GM18867 (cell line): ENCODE results near the gene PCSK6.
"Not testable (repeated sequence)": the region's sequence is repeated elsewhere in the genome, so short reads cannot be mapped to it uniquely, and the experiment has no call there.

Experiments
- ATAC-seq: cut with Tn5 transposase; IDR thresholded peaks from one replicate; pipeline ENCODE4 v1.9.1; 2021; ENCODE audit warnings: mild to moderate bottlenecking, moderate library complexity; ENCODE audit not compliant: unreplicated experiment

PCSK6 gene

GRCh38 chr15:101381671-101382212 lies 107.8 kb downstream of the PCSK6 start:
- ATAC-seq: no peak

GRCh38 chr15:101380146-101380545 lies 109.4 kb downstream of the PCSK6 start:
- ATAC-seq: no peak

DNA sequence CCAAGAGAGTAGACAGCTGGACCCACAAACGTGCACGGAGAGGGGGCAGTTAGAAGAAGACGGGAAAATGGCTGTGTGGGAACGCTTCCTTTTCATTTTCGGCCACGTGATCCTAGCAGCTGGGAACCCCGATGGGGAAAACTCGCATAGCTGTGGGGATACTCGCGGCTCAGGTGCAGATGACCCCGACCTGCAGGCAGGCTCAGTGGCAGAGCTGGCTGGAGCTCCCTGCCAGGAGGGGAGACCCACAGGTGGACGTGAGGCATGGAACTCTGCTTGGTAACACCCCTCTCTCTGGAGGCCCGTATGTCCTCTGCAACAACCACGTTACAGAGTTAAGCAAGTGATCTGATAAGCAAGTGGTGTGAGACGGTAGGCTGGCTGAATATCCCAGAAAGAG lies 109.9 kb downstream of the PCSK6 start:
- ATAC-seq: no peak

DNA sequence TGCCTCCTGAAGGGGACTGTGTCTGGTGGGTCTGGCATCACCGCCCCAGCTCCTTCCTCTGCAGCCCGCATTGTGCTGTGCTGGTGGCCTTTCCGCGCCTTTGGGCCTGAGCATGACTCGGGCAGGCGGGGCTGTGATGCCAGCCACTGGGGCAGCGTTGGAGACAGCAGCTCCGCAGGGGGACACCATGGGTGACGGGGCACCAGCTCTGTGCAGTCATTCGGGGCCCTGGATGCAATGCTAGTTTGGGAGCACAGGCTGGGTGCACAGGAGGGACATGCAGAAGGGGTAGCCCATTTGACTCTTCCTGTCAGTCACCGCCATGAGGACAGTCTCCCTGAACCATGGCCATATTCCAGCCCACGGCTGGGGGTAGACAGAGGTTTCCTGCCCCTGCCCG lies 110.6 kb downstream of the PCSK6 start:
- no peak for ATAC-seq

- ATAC-seq: no peak
Observed at GRCh38 chr15:101378171-101378755, 111.2 kb downstream of the PCSK6 start.

- no peak for ATAC-seq
Observed at GRCh38 chr15:101376615-101377395, 112.7 kb downstream of the PCSK6 start.

- not testable (repeated sequence) for ATAC-seq
Observed at GRCh38 chr15:101375006-101375405, 114.5 kb downstream of the PCSK6 start.

- no peak for ATAC-seq
Observed at GRCh38 chr15:101374326-101374725, 115.2 kb downstream of the PCSK6 start.

- no peak for ATAC-seq
Observed at GRCh38 chr15:101373577-101373976, 115.9 kb downstream of the PCSK6 start.

DNA sequence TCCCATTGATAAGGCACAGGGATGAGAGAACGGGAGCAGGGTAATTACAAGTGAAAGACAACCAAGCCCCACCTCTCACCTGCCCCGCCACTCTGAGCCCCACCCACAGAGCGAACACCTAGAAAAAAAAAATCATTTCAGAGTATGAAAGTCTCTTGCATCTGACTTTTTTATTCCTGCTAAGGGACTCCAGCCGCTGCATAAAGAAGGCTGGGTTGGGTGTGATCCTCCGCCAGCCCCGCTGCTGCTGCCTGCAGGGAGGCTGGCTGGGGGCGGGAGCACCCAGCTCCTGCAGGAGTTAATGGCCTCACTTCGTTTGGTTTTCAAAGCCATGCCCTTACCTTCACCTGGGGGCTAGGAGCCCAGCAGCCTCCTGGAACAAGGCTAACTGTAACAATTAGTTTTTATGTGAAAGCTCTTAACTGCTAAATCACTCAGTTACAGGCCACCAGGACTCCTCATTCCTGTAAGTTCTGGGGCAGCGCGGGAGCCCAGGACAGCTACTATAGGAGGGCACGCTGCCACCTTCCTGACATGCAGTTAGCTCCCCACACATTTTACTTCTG lies 116.5 kb downstream of the PCSK6 start:
- no peak for ATAC-seq

DNA sequence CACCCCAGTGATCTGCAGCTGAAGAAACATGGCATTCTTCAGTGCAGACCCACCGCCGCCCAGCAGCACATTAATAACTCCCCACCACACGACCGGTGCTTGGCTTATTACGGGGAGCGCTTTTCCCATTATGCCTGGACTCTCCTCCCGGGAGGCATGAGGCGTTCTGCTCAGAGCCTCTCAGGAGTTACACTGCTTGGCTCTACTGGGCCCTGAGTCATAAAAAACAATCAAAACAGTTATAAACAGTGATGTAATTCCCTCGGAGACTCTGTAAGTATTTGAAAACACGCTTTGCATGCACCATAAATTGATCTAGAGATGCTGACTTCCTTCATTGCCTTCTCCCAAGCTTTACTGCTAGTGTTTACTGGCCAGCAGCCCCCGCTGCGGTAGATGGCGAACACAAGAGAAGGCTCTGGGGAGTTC lies 117.3 kb downstream of the PCSK6 start:
- ATAC-seq: no peak

DNA sequence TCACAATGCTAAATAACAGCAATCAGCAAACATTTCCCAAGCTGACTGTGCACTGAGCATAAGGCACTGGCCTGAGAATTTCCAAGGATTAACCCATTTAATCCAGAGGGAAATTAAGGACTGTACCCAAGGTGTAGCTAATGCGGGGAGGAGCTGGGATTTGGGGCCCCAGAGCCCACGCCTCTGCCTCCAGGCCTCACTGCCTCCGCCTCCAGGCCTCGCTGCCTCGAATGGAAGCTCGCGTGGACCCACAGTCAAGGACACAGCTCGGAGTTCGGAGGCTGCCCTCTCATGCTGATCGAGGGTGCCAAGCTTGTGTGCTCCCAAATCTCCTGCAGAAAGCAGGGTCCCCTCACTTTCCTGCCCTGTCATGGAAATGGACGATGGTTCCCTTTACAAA lies 118.0 kb downstream of the PCSK6 start:
- no peak for ATAC-seq

DNA sequence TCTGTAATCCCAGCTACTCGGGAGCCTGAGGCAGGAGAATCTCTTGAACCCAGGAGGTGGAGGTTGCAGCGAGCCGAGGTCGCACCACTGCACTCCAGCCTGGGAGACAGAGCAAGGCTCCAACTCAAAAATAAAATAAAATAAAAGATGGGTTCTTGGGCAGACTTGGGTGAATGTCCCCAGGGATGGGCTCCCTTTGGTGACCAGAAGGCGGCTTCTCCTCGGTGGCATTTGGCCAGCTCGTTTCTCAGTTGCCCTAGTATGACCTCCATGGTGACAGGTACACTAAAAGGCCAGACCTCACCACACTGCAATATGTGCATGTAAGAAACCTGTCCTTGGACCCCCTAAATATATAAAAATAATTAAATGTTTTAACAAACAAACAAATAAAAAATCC lies 118.4 kb downstream of the PCSK6 start:
- no peak for ATAC-seq

DNA sequence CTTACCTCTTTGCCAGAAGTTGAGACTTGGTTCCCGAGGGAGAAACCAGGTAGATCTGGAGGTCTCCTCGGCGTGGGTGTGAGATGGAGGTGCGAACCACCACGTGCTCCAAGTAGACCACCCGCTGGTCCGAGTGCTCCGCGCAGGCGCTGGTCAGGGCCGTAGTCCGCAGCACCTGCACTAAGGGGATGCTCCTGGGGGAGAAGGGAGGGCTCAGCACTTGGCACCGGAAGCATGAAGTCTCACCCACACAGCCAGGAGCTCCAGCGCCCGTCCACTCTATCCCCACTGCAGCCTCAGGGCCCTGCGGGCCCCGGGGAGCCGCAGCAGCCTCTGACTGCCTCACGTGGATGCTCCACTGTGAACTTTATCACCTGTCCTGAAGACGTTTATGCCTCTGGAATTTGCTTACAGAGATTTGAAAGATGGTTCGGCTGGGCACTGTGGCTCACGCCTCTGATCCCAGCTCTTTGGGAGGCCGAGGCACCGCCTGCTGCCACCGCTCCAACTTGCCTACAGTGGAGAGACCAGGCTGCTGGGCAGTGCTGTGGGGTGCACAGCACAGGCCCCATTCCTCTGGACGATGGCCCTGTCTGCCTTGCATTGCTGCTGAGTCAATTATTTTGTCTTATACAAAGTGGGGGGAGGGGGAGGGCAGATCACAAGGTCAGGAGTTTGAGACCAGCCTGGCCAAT lies 119.0 kb downstream of the PCSK6 start:
- ATAC-seq: no peak

DNA sequence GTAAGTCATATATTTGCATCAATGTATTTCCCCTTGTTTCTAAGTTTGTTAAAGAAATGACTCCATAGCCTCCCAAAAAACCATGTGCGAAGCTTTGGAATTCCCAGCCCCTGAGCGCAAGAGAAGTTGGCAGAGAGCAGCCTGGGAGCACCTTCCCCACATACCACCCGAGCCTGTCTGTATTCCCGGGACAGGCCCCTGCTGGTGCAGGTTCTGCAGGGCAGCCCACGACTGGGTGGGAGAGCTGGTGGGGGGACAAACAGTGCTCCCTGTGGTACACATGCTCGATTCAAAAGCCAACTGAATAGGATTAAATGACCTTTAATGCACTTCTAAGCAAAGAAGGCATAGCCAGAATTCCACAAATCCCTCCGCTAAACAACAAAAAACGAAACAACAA lies 119.8 kb downstream of the PCSK6 start:
- ATAC-seq: no peak

DNA sequence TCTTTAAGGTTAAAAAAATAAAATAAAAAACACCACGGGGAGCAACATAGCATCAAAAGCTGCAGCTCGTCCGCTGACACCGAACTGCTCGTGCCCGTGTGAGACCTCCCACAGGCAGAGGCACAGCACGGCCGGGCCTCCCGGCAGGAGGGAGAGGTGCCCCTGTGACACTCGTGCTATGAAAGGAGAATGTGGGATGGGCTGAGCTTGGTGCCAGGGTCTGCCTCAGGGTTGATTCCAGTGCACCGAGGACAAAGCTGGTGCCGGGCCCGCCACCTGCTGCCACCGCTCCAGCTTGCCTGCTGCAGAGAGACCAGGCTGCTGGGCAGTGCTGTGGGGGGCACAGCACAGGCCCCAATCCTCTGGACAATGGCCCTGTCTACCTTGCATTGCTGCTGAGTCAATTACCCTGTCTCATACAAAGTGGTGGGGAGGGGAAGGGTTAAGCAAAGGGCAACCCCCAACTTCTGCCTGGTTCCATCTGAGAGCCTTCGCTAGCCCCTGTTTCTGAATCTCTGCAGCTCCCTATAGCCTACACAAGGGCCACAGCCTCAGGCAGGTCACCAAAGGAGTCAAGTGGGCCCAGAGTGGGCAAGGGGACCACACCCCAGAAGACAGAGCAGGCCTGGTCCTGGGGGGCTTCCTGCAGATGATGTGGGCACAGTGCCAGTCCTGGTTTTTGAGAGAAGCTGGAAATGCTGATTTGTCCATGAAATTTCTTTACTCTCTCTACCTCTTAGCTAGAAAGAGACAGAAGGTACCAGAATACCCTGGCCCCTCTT lies 120.5 kb downstream of the PCSK6 start:
- ATAC-seq: no peak

- ATAC-seq: no peak
Observed at GRCh38 chr15:101368086-101368780, 121.3 kb downstream of the PCSK6 start.

- ATAC-seq: no peak
Observed at GRCh38 chr15:101366853-101367252, 122.7 kb downstream of the PCSK6 start.

DNA sequence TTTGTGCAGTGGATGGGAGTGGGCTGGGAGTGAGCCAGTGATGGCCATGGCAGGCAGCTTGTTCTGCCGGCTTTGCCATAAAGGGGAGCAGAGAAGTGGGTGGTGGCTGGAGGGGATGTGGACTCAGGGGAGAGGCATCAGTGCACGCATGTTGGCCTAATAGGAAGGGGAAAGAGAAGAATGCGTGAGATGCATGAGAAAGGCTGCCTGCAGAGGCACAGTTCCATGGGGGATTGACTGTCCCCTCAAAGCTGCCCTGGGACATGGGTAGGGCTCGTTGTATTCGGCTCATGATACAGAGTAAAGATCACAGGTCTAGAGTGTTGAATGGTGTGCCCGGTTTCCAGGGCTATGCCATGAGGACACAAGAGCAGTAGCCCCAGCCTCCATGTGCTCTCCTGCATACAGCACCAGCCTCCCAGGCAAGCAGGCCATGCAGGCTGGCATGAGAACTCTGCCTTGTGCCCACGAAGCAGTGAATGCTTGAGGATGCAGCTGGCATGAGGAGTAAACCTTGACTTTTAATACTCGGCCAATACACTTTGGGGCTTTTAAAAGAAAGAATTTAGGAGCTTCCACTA lies 126.4 kb downstream of the PCSK6 start:
- ATAC-seq: no peak

DNA sequence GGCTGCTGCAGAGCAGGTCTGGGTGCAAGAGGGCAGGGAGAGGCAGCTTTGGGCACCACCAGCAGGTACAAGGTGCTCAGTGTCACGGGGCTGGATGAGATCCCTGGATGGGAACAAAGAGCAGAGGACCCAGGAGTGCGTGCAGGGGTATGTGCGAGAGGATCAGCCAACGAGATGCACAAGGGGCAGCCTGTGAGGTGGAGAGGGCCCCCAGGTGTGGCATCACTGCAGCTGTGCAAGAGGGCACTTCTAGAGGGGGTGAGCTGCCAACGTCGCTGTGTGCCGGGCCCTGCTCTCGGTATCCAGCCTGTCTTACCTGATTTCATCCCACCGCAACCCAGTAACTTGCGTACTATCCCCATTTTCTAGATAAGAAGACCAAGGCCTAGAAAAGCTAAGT lies 127.1 kb downstream of the PCSK6 start:
- no peak for ATAC-seq
